Omental fat pad (tissue), 4 donors: ENCODE data around the gene ZNF20. TPM values are rescaled to one million over a fixed set of nuclear protein-coding genes. Genes with fewer than 3 reads are reported as not detected.
"Not testable (repeated sequence)": the region's sequence is repeated elsewhere in the genome, so short reads cannot be mapped to it uniquely, and the experiment has no call there.

Experiments used
- ATAC-seq: fragments of 150-250 bp; one replicate; pipeline ENCODE4 v1.9.1; 2016; ENCODE audit warnings: mild to moderate bottlenecking, moderate library complexity; ENCODE audit not compliant: low FRiP score
- DNase-seq: peaks from one replicate; pipeline ENCODE4 v3.0.0-alpha.2; 2019; ENCODE audit warnings: low spot score
- CTCF ChIP-seq, 3 donors: fragments of 450-650 bp; IDR thresholded peaks; one replicate each; pipeline ENCODE4 v1.5.1; 2016 to 2017; ENCODE audit warnings: antibody characterized with exemption in 3 of 3, mild to moderate bottlenecking in 3 of 3, moderate library complexity in 2 of 3
- small RNA-seq: library from RNA; depleted of rRNA; stranded (forward); fragments of <200 nt; gene quantifications from one replicate; pipeline ENCODE3, GENCODE V24; 2016
- total RNA-seq, 4 donors: library from RNA; depleted of rRNA; stranded (reverse); fragments of >200 nt; gene quantifications; one replicate each; pipeline ENCODE4 v1.1.0, GENCODE V29; 2016

The ZNF20 gene
- total RNA-seq, 4 donors from 2014 or later = 1.7 to 4.5 (median 2.4) TPM

- DNase-seq (no peak), ATAC-seq (no peak)
- no peak for TF ChIP-seq CTCF (IDR thresholded peaks at IDR 0.05)
These were observed 46.4 kb downstream of the ZNF20 start for GRCh38 chr19:12093777-12094176.

DNA sequence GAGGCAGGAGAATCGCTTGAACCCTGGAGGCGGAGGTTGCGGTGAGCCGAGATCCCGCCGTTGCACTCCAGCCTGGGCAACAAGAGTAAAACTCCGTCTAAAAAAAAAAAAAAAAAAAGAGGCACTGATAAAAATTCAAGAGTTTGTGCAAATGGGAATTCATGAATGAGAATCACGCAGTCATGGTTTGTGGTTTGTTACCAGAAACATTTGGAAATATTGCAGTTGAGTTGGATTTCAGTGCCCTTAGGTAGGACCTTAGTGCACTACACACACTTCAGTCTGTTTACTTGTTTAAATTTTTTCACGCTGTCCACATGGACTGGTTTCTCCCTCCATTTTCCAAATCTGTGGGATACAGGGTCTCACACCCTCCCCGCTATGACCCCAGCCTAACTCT is 47.2 kb downstream of the ZNF20 start:
- ATAC-seq (no peak), DNase-seq (no peak)
- no peak for TF ChIP-seq CTCF (IDR thresholded peaks at IDR 0.05)

- ATAC-seq (peak; percentile 95), DNase-seq (peak; percentile 59)
- no peak for TF ChIP-seq CTCF (IDR thresholded peaks at IDR 0.05)
These were observed 47.9 kb downstream of the ZNF20 start for GRCh38 chr19:12092065-12092867.

DNA sequence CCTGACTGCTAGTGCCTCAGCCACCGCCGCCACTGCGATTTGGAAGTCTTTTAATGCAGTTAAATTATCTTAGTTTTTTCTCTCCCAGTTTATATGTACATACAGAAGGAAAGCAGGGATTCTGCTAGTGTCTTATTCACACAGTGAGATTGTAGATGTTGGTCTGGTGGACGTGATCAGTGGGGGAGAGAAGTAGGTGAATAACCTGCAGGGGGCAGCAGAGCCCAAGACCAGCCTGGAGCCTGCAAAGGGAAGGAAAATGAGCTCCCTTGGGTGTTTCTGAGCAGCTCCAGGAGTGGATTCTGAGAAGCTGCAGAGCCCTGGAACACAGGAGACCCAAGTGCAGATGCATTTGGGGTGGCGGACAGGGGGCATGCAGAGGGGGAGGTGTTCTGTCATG is 49.3 kb downstream of the ZNF20 start:
- peak in 1 of 3 donors; percentile 9 for TF ChIP-seq CTCF (IDR thresholded peaks at IDR 0.05)
- DNase-seq (no peak), ATAC-seq (no peak)

- DNase-seq (no peak), ATAC-seq (no peak)
- no peak for TF ChIP-seq CTCF (IDR thresholded peaks at IDR 0.05)
These were observed 54.9 kb downstream of the ZNF20 start for GRCh38 chr19:12085074-12085818.

GRCh38 chr19:12083336-12083735 is 56.8 kb downstream of the ZNF20 start:
- ATAC-seq, DNase-seq: not testable (repeated sequence)

Small RNA genes within 50 kb of the gene (small RNA-seq; reads per million reads assigned to genes)
- not detected for gene RF00019
- gene RNA5SP467 = not detected

Other genes with a start within 250 kb of the ZNF20 start
- 10 to 100 TPM in 3 of 4 donors, 1 to 10 TPM in 1; 8.3 to 26.5 (median 10.4) TPM for gene ZNF700, start 215.2 kb downstream of the ZNF20 start, total RNA-seq
- 1 to 10 TPM; 1.9 to 8.0 (median 3.6) TPM for gene ZNF763, start 175.3 kb downstream of the ZNF20 start, total RNA-seq
- gene ZNF433, start 104.7 kb downstream of the ZNF20 start, total RNA-seq = 1 to 10 TPM; 3.2 to 5.2 (median 3.5) TPM
- gene ZNF878, start 87.4 kb downstream of the ZNF20 start, total RNA-seq = 1 to 10 TPM in 2 of 4 donors, under 1 TPM in 1, not detected in 1; 0.19 to 2.4 (median 1.9) TPM
- 10 to 100 TPM in 1 of 4 donors, 1 to 10 TPM in 3; 2.5 to 13.4 (median 4.8) TPM for gene ZNF844, start 75.6 kb downstream of the ZNF20 start, total RNA-seq
- 1 to 10 TPM; 2.2 to 6.6 (median 3.7) TPM for gene ZNF625, start 16.4 kb upstream of the ZNF20 start, total RNA-seq
- gene ZNF136, start 22.7 kb upstream of the ZNF20 start, total RNA-seq = 10 to 100 TPM in 1 of 4 donors, 1 to 10 TPM in 3; 4.8 to 10.4 (median 9.1) TPM
- 10 to 100 TPM in 2 of 4 donors, 1 to 10 TPM in 2; 6.6 to 13.2 (median 11.0) TPM for gene ZNF44, start 154.5 kb upstream of the ZNF20 start, total RNA-seq
- 1 to 10 TPM in 3 of 4 donors, under 1 TPM in 1; 0.84 to 8.2 (median 2.5) TPM for gene ZNF563, start 193.3 kb upstream of the ZNF20 start, total RNA-seq
- gene ZNF442, start 225.3 kb upstream of the ZNF20 start, total RNA-seq = 1 to 10 TPM; 1.8 to 7.9 (median 3.0) TPM